Activated CD4-positive, alpha-beta T cell treated with anti-CD3 and anti-CD28 coated beads, Interleukin-2, amount 50 U/mL, for 4 hours (primary cell): Measurements from ENCODE around the gene IGF2BP3.
"Not testable (repeated sequence)": the region's sequence is repeated elsewhere in the genome, so short reads cannot be mapped to it uniquely, and the experiment has no call there.

Experiments used
- DNase-seq, 2 experiments: peaks; one replicate each; pipeline ENCODE4 v3.0.0-alpha.2; 2020

Gene IGF2BP3

GRCh38 chr7:23337374-23337773 is 132.9 kb downstream of the IGF2BP3 start:
- no peak for DNase-seq

DNA sequence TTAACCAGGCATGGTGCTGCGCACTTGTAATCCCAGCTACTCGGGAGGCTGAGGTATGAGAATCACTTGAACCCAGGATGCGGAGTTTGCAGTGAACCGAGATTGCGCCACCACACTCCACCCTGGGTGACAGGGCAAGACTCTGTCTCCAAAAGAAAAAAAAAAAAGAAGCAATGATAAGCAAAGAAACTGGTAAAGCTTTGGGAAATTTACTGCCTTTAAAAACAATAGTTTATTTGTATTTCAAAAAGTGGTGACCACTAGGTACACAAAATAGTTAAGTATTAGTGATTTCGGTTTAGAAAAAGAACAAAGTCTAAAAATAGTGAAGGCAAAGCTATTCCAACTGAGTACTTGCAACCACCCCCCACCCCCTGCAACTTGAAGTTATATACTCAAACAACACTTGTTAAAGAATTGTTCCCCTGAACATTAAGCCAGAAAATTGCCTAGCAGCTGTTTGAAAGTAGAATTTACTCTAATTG is 133.4 kb downstream of the IGF2BP3 start:
- no peak for DNase-seq

- no peak for DNase-seq
These were observed 134.2 kb downstream of the IGF2BP3 start for GRCh38 chr7:23336086-23336485.

- DNase-seq = no peak
These were observed 134.7 kb downstream of the IGF2BP3 start for GRCh38 chr7:23335621-23336020.

GRCh38 chr7:23335136-23335535 is 135.2 kb downstream of the IGF2BP3 start:
- DNase-seq = no peak

- DNase-seq = no peak
These were observed 135.7 kb downstream of the IGF2BP3 start for GRCh38 chr7:23334482-23335056.

- no peak for DNase-seq
These were observed 136.5 kb downstream of the IGF2BP3 start for GRCh38 chr7:23333671-23334246.

DNA sequence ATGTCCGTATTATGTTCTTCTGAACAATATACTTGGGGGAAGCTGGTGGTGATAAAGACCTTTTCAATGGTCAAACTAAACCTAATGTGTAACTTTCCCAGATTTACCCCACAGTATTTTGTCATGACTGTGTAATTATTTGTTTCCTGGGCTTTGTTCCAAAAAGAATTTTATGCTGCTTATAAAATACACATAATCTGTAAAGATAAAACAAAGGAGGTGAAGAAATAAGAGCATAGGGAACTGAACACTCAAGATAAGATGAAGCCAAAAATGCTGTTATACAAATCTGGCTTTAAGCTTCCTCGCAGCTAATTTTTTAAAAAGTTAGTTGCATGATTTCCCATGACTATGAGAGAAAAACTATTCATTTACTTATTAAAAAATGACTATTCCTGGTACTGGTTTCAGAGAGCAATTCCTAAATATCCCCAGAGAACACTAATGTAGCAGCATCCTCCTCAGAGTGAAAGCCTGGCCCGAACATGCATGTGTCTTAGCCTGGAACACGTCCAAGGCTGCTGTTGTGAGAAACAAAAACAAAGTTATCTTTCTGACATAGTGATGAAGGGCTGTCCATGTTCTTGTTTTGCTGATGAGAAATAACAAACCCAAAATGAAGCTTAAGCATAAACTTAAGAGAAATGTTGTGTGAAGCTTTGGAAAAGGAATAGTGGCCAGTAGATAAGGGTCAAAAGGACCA is 137.2 kb downstream of the IGF2BP3 start:
- DNase-seq = no peak

- no peak for DNase-seq
These were observed 138.1 kb downstream of the IGF2BP3 start for GRCh38 chr7:23332193-23332592.

GRCh38 chr7:23331132-23331531 is 139.2 kb downstream of the IGF2BP3 start:
- no peak for DNase-seq

DNA sequence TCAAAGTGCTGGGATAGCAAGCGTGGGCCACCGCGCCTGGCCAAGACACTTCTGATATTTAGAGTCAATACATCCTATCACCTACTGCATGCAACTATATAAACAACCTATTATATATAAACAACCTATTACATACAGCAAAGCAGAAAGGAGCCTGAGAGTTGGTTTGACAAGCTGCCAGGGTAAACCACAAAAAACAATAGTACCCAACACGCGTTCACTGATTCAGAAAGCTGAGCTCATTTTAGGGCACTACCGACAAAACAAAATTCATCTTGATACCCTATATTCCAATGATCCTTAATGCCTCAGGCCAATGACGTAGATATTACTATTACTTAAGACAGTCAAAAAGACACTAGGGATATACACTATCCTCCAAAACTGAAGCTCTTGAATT is 154.9 kb downstream of the IGF2BP3 start:
- no peak for DNase-seq

GRCh38 chr7:23312141-23312540 is 158.2 kb downstream of the IGF2BP3 start:
- not testable (repeated sequence) for DNase-seq

DNA sequence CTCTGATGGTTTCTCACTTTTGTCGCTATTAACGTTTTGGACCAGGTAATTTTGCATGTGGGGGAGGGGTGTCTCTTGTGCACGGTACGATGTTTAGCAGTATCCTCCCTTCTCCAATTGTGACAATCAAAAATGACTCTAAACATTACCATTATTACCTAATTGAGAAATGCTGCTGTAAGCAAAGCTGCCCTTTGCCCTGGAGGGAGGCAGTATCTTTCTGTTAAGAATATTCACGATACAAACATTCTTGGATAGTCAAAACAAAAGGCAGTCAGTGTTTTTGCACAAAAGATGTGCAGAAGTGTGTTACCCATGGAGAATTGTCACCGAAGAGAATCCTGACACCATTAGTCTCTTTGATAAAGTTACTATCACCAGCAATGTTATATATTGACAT is 161.5 kb downstream of the IGF2BP3 start:
- no peak for DNase-seq

- DNase-seq = no peak
These were observed 163.3 kb downstream of the IGF2BP3 start for GRCh38 chr7:23306936-23307521.

GRCh38 chr7:23299770-23300300 is 170.5 kb downstream of the IGF2BP3 start:
- DNase-seq = no peak

GRCh38 chr7:23298885-23299769 is 171.2 kb downstream of the IGF2BP3 start, which contains the start of gene MALSU1:
MALSU1 (plus strand) TSS chr7:23299339; CDS start chr7:23299353, 14 bp downstream.
- peak; percentile 96 to 97 for DNase-seq

DNA sequence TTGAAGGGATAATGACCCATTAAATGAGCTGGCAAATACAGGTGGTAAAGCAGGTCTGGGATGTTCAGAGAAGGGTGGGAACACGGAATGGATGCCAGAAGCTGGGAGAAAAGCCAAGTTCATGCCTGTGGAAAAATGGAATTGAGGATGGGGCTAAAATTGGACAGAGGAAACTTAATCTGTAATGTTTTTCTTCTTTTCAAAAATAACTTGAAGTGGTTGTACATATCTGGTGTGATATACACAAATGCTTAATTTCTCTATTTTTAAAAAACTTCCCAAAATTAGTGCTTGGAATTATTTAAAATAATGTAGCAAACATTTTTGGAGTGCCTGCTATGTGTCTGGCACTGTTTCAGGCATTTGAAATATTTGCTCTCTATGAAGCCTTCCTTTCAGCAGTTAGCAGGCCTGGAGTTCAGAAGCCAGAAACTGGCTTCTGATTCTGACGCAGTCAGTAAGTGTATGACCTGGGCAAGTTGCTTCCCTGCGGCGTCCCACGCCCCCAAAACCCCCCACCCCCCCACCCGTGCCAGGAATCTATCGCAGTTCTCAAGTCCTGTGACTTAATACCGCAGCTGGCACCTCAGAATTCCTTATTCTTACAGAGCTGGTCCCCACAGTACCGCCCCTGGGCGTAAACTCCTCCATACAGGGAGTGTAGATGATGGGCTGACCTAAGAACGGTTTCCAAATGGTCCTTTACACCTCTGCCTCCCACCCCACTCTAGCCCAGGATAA is 172.0 kb downstream of the IGF2BP3 start:
- no peak for DNase-seq

GRCh38 chr7:23295401-23295697 is 174.9 kb downstream of the IGF2BP3 start:
- DNase-seq = no peak

DNA sequence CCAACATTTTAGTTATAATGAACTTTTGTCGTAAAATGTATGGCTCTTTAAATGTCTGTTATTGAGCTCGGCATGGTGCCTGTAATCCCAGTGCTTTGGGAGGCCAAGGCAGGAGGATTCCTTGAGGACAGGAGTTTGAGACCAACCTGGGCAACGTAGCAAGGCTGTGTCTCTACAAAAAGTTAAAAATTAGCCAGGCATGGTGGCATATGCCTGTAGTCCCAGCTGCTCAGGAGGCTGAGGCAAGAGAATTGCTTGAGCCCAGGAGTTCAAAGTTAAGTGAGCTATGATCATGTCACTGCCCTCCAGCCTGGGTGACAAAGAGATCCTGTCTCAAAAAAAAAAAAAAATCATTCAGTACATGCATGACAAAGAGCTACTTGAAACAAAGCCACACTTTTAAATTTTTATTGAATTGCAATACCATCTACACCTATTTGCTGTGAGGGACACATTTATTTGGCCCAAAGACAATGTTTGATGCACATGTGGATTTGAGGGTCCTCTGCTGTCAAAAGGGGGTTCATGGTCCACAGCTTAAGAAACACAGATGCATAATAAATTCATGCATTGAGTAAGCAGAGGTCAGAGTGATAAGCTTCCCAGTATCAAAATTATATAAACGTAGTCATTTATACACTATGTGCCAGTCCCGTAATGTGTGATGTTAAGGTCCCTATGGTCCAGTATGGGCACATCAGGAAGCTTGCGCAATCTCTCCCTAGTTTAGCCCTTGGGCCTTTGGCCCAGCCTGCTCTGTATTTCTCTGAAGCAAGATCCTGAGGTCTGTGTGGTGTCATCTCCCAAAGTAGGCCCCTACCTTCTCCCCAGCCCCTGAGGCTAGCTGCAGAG is 175.5 kb downstream of the IGF2BP3 start:
- no peak for DNase-seq

DNA sequence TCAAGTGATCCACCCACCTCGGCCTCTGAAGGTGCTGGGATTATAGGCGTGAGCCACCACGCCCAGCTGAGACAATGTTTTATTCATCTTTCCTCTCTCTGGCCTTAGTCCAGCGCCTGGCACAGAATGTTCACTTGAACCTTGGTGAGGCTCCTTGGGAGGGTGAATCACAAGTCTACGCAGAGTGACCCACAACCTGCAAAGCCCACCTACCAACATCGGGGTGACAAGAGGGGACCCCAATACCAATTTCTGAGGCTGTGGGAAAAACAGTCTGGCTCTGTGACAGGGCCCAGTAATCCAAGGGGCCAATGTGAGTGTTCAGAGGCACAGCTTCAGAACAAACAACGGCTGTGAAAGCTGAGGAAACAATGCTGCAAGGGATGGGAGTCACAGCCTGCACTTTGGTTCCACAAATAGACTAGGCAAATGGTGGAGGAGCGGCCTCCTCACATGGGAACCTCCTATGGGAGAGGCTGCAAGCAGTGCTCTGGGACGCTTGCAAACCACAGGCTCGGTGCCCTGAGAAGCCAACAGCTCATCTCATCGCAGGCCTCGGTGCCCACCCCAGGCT is 176.7 kb downstream of the IGF2BP3 start:
- DNase-seq = no peak

GRCh38 chr7:23292623-23293022 is 177.7 kb downstream of the IGF2BP3 start:
- no peak for DNase-seq
